SJSA1 (cell line): ENCODE results near the gene COX7A2. TPM values are rescaled to one million over a fixed set of nuclear protein-coding genes. Genes with fewer than 3 reads are reported as not detected.
A peak's percentile ranks its signal among the peaks of the same experiment; 100 is the strongest.

ENCODE experiments used
- DNase-seq, 2 experiments: peaks; one replicate each; pipeline ENCODE4 v3.0.0-alpha.2; 2015 to 2020; ENCODE audit warnings: low spot score in 2 of 2, low read depth in 1 of 2
- H3K27ac ChIP-seq: fragments of 250-450 bp; sonication (Bioruptor Pico); 2 replicates; pipeline ENCODE4 v1.5.1; 2020; ENCODE audit warnings: mild to moderate bottlenecking, moderate library complexity
- H3K27me3 ChIP-seq: fragments of 250-450 bp; sonication (Bioruptor Pico); replicated peaks from 2 replicates; pipeline ENCODE4 v1.5.1; 2020; ENCODE audit warnings: mild to moderate bottlenecking, moderate library complexity
- H3K36me3 ChIP-seq: fragments of 250-450 bp; sonication (Bioruptor Pico); 2 replicates; pipeline ENCODE4 v1.5.1; 2020; ENCODE audit warnings: mild to moderate bottlenecking
- H3K4me1 ChIP-seq: fragments of 250-450 bp; sonication (Bioruptor Pico); replicated peaks from 2 replicates; pipeline ENCODE4 v1.6.1; 2021; ENCODE audit warnings: mild to moderate bottlenecking
- H3K4me3 ChIP-seq: fragments of 250-450 bp; sonication (Bioruptor Pico); 2 replicates; pipeline ENCODE4 v1.5.1; 2020; ENCODE audit warnings: mild to moderate bottlenecking
- H3K9me3 ChIP-seq: fragments of 250-450 bp; sonication (Bioruptor Pico); replicated peaks from 2 replicates; pipeline ENCODE4 v1.5.1; 2020; ENCODE audit warnings: mild to moderate bottlenecking
- total RNA-seq: library from RNA; depleted of rRNA; stranded (reverse); fragments of >200 nt; shearing (Covaris generic); gene quantifications from 2 replicates; pipeline ENCODE4 v1.2.3, GENCODE V29; 2014

COX7A2 gene
- total RNA-seq, 1 experiment from 2014 or later, result 405 TPM

- H3K4me1 ChIP-seq, result peaks cover 34% of the 10 kb centered on the region
- no peak for DNase-seq
Measured at GRCh38 chr6:75280131-75280855, 36.7 kb upstream of the COX7A2 start.

GRCh38 chr6:75279418-75279817 lies 35.8 kb upstream of the COX7A2 start:
- Histone ChIP-seq H3K4me1 (peaks cover 42% of the 10 kb centered on the region), H3K4me3 (no peak overlapping the region), H3K27me3 (no peaks in the 10 kb centered on the region), H3K36me3 (peaks cover 28% of the 10 kb centered on the region), H3K27ac (no peak overlapping the region), H3K9me3 (no peaks in the 10 kb centered on the region)
- DNase-seq, result no peak

More at GRCh38 chr6:75280131-75280855, 36.7 kb upstream of the COX7A2 start:
- Histone ChIP-seq H3K36me3 (peaks cover 26% of the 10 kb centered on the region), H3K27me3 (no peaks in the 10 kb centered on the region), H3K4me3 (no peak overlapping the region), H3K9me3 (no peaks in the 10 kb centered on the region), H3K27ac (no peak overlapping the region)

- Histone ChIP-seq H3K27ac (no peak overlapping the region), H3K4me1 (peaks cover 50% of the 10 kb centered on the region), H3K4me3 (no peak overlapping the region), H3K36me3 (peaks cover 32% of the 10 kb centered on the region), H3K27me3 (no peaks in the 10 kb centered on the region), H3K9me3 (no peaks in the 10 kb centered on the region)
- DNase-seq, result no peak
Measured at GRCh38 chr6:75278474-75279077, 35.0 kb upstream of the COX7A2 start.

- peak; percentile 60 to 79 for DNase-seq
- no peak overlapping the region for H3K4me3 ChIP-seq
- H3K4me1 ChIP-seq, result peaks cover 58% of the 10 kb centered on the region
Measured at GRCh38 chr6:75275067-75275466, 31.5 kb upstream of the COX7A2 start.

GRCh38 chr6:75273009-75273408 lies 29.4 kb upstream of the COX7A2 start:
- peaks cover 59% of the 10 kb centered on the region for H3K4me1 ChIP-seq
- no peaks in the 10 kb centered on the region for H3K9me3 ChIP-seq
- H3K36me3 ChIP-seq, result peaks cover 50% of the 10 kb centered on the region
- H3K27me3 ChIP-seq, result no peaks in the 10 kb centered on the region
- peak overlapping the region; percentile 65 for H3K27ac ChIP-seq
- no peak for DNase-seq
- H3K4me3 ChIP-seq, result no peak overlapping the region

More at GRCh38 chr6:75275067-75275466, 31.5 kb upstream of the COX7A2 start:
- Histone ChIP-seq H3K36me3 (peaks cover 55% of the 10 kb centered on the region), H3K27me3 (no peaks in the 10 kb centered on the region), H3K9me3 (no peaks in the 10 kb centered on the region), H3K27ac (peak overlapping the region; percentile 1; the same call in 1 of the 2 replicates)

GRCh38 chr6:75272145-75272840 lies 28.7 kb upstream of the COX7A2 start:
- Histone ChIP-seq H3K27ac (peak overlapping the region; percentile 65), H3K9me3 (no peaks in the 10 kb centered on the region), H3K4me3 (no peak overlapping the region), H3K4me1 (peaks cover 64% of the 10 kb centered on the region), H3K27me3 (no peaks in the 10 kb centered on the region), H3K36me3 (peaks cover 50% of the 10 kb centered on the region)
- peak in 1 of 2 experiments; percentile 24 for DNase-seq

GRCh38 chr6:75268988-75269354 lies 25.4 kb upstream of the COX7A2 start:
- Histone ChIP-seq H3K36me3 (peaks cover 45% of the 10 kb centered on the region), H3K27ac (no peak overlapping the region), H3K4me1 (peaks cover 35% of the 10 kb centered on the region), H3K27me3 (no peaks in the 10 kb centered on the region), H3K9me3 (no peaks in the 10 kb centered on the region), H3K4me3 (no peak overlapping the region)
- DNase-seq, result no peak

- Histone ChIP-seq H3K27ac (no peak overlapping the region), H3K4me3 (no peak overlapping the region), H3K36me3 (peaks cover 48% of the 10 kb centered on the region), H3K9me3 (no peaks in the 10 kb centered on the region), H3K27me3 (no peaks in the 10 kb centered on the region), H3K4me1 (peaks cover 30% of the 10 kb centered on the region)
- peak in 1 of 2 experiments; percentile 34 for DNase-seq
Measured at GRCh38 chr6:75268121-75268987, 24.8 kb upstream of the COX7A2 start.

GRCh38 chr6:75267461-75267860 lies 23.9 kb upstream of the COX7A2 start:
- no peak overlapping the region for H3K27ac ChIP-seq
- H3K4me3 ChIP-seq, result no peak overlapping the region
- H3K9me3 ChIP-seq, result no peaks in the 10 kb centered on the region
- peaks cover 22% of the 10 kb centered on the region for H3K4me1 ChIP-seq
- DNase-seq, result no peak
- no peaks in the 10 kb centered on the region for H3K27me3 ChIP-seq
- peaks cover 48% of the 10 kb centered on the region for H3K36me3 ChIP-seq

GRCh38 chr6:75266716-75267291 lies 23.2 kb upstream of the COX7A2 start:
- Histone ChIP-seq H3K27me3 (no peaks in the 10 kb centered on the region), H3K9me3 (no peaks in the 10 kb centered on the region), H3K4me3 (no peak overlapping the region), H3K36me3 (peaks cover 46% of the 10 kb centered on the region), H3K27ac (no peak overlapping the region), H3K4me1 (peaks cover 16% of the 10 kb centered on the region)
- DNase-seq, result no peak

- Histone ChIP-seq H3K36me3 (peaks cover 64% of the 10 kb centered on the region), H3K9me3 (no peaks in the 10 kb centered on the region), H3K4me1 (peaks cover 9% of the 10 kb centered on the region), H3K4me3 (no peak overlapping the region), H3K27ac (no peak overlapping the region), H3K27me3 (no peaks in the 10 kb centered on the region)
- no peak for DNase-seq
Measured at GRCh38 chr6:75263401-75263750, 19.8 kb upstream of the COX7A2 start.

GRCh38 chr6:75262716-75263400 lies 19.3 kb upstream of the COX7A2 start:
- H3K9me3 ChIP-seq, result no peaks in the 10 kb centered on the region
- H3K4me1 ChIP-seq, result peaks cover 4% of the 10 kb centered on the region; the same call in 1 of the 2 replicates
- peaks cover 69% of the 10 kb centered on the region for H3K36me3 ChIP-seq
- H3K4me3 ChIP-seq, result no peak overlapping the region
- DNase-seq, result no peak
- no peak overlapping the region for H3K27ac ChIP-seq
- no peaks in the 10 kb centered on the region for H3K27me3 ChIP-seq

- Histone ChIP-seq H3K36me3 (peaks cover 82% of the 10 kb centered on the region), H3K4me1 (peaks cover 8% of the 10 kb centered on the region), H3K9me3 (no peaks in the 10 kb centered on the region), H3K27me3 (no peaks in the 10 kb centered on the region), H3K27ac (no peak overlapping the region), H3K4me3 (no peak overlapping the region)
- DNase-seq, result no peak
Measured at GRCh38 chr6:75261299-75261698, 17.7 kb upstream of the COX7A2 start.
